Activated CD8-positive, alpha-beta memory T cell treated with anti-CD3 and anti-CD28 coated beads for 1 hour (primary cell): Measurements from ENCODE around the gene MRPL36.
"Not testable (repeated sequence)": the region's sequence is repeated elsewhere in the genome, so short reads cannot be mapped to it uniquely, and the experiment has no call there.

Experiments
- DNase-seq, 2 donors: peaks; one replicate each; pipeline ENCODE4 v3.0.0-alpha.2; 2020; ENCODE audit warnings: low read depth in 1 of 2; ENCODE audit errors: extremely low read depth in 1 of 2

MRPL36 gene

GRCh38 chr5:1815881-1816292 lies 16.2 kb upstream of the MRPL36 start:
- no peak for DNase-seq

- DNase-seq: no peak
Observed at GRCh38 chr5:1815071-1815786, 15.6 kb upstream of the MRPL36 start.

GRCh38 chr5:1814183-1815020 lies 14.8 kb upstream of the MRPL36 start:
- no peak for DNase-seq

- DNase-seq: no peak
Observed at GRCh38 chr5:1810581-1811101, 11.0 kb upstream of the MRPL36 start.

- DNase-seq: no peak
Observed at GRCh38 chr5:1809416-1810035, 9.9 kb upstream of the MRPL36 start.

GRCh38 chr5:1808439-1808838 lies 8.8 kb upstream of the MRPL36 start:
- DNase-seq: no peak

- no peak for DNase-seq
Observed at GRCh38 chr5:1807451-1808185, 8.0 kb upstream of the MRPL36 start.

- DNase-seq: no peak
Observed at GRCh38 chr5:1806974-1807373, 7.3 kb upstream of the MRPL36 start.

- no peak for DNase-seq
Observed at GRCh38 chr5:1806199-1806598, 6.6 kb upstream of the MRPL36 start.

GRCh38 chr5:1805736-1806135 lies 6.1 kb upstream of the MRPL36 start:
- DNase-seq: no peak

GRCh38 chr5:1805326-1805725 lies 5.7 kb upstream of the MRPL36 start:
- no peak for DNase-seq

- no peak for DNase-seq
Observed at GRCh38 chr5:1804001-1804690, 4.5 kb upstream of the MRPL36 start.

GRCh38 chr5:1803192-1803591 lies 3.6 kb upstream of the MRPL36 start:
- no peak for DNase-seq

- DNase-seq: no peak
Observed at GRCh38 chr5:1801967-1802295, 2.3 kb upstream of the MRPL36 start.

- peak; percentile 43 to 66 for DNase-seq
Observed at GRCh38 chr5:1801222-1801966, 1.8 kb upstream of the MRPL36 start, which contains the start of gene NDUFS6. Gene NDUFS6, plus strand, starts transcription at chr5:1801407. Its CDS starts 11 bp downstream, at chr5:1801418.

- no peak for DNase-seq
Observed at GRCh38 chr5:1800472-1801221, 1.0 kb upstream of the MRPL36 start.

- DNase-seq: no peak
Observed at GRCh38 chr5:1799110-1799601, 481 bp downstream of the MRPL36 start.

GRCh38 chr5:1798589-1798988 lies 1.0 kb downstream of the MRPL36 start:
- not testable (repeated sequence) for DNase-seq

- no peak for DNase-seq
Observed at GRCh38 chr5:1797855-1798254, 1.8 kb downstream of the MRPL36 start.
